GM19238 (cell line): ENCODE results near the gene ZNF518A.
A peak's percentile ranks its signal among the peaks of the same experiment; 100 is the strongest.

ENCODE experiments used
- DNase-seq: peaks from one replicate; pipeline ENCODE4 v3.0.0; 2011; ENCODE audit warnings: low spot score; ENCODE audit not compliant: insufficient read length

ZNF518A gene, protein sequence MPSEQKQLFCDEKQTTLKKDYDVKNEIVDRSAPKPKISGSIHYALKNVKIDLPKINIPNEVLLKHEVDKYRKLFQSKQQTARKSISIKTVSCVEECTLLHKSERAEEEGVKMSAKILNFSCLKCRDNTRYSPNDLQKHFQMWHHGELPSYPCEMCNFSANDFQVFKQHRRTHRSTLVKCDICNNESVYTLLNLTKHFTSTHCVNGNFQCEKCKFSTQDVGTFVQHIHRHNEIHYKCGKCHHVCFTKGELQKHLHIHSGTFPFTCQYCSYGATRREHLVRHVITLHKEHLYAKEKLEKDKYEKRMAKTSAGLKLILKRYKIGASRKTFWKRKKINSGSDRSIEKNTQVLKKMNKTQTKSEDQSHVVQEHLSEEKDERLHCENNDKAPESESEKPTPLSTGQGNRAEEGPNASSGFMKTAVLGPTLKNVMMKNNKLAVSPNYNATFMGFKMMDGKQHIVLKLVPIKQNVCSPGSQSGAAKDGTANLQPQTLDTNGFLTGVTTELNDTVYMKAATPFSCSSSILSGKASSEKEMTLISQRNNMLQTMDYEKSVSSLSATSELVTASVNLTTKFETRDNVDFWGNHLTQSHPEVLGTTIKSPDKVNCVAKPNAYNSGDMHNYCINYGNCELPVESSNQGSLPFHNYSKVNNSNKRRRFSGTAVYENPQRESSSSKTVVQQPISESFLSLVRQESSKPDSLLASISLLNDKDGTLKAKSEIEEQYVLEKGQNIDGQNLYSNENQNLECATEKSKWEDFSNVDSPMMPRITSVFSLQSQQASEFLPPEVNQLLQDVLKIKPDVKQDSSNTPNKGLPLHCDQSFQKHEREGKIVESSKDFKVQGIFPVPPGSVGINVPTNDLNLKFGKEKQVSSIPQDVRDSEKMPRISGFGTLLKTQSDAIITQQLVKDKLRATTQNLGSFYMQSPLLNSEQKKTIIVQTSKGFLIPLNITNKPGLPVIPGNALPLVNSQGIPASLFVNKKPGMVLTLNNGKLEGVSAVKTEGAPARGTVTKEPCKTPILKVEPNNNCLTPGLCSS (N-terminal part only)

DNA sequence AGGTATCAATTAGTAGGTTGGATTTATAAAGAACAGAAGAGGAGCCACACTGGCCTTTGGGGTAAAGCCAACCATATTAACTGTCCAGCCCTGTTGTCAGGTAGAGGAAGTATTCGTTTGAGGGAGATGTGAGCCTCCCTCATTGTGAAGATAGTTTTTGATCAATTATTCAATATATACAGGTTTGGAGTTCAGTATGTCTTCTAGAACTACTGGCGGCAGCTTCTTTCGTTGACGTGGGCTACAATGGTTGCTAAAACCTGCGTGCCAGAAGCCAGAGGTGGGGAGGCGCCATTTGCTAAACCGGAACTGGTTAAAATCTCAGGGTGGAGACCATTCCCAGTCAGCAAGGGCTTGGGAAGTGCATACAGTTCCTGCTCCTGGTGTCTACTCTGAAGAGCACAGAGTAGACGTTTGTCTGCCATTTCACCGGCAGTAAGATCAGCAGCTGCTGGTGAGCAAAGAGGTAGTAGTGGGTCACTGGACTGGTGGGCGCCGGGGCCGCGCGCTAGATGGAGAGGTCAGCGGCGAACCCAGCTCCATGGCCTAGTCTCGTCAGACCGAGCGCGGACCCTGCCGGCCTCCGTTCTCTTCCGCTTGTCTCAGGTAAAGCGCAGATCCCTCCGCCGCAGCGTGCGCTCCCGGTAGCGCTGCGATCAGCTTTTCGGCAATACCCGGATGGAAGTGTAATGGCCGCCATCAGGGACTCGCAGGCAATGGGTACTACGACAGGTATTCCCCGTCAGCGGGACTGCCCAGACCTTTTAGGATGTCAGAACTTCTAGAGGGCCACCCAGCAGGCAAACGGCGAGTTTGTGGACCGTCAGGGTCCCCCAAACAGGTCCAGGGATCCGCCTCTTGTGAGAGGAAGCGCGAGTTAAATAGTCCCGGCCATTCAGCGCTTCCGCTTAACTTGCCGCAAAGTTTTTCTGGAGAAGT, at the start of gene ZNF518A:
TSS of gene ZNF518A (plus strand) at position 911 of the 939 bp plus-strand sequence. CDS start 26,026 bp downstream, outside the sequence.
- peak; percentile 69 for DNase-seq

GRCh38 chr10:96082153-96082552, 47.9 kb upstream of the ZNF518A start:
- no peak for DNase-seq

DNA sequence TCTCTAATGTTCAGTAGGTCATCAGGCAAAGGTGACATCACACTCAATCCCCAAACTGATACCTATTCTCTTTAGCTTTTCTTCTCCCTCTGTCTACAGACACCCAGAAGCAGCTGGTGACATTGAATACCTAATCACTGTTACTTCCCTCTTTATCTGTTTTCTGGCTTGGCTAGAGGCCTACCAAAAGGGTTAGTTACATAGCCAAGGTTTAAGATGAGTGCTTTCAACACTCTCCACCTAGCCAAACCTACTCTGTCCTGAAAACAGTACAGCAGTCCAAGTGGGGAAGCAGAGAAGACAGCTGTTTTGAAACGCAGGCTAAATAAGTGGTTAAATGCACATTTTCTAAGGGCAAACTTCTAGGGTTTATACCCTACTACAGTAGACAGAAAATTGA, 47.3 kb upstream of the ZNF518A start:
- no peak for DNase-seq

- DNase-seq = no peak
Observed at GRCh38 chr10:96089116-96089515, 41.0 kb upstream of the ZNF518A start.

DNA sequence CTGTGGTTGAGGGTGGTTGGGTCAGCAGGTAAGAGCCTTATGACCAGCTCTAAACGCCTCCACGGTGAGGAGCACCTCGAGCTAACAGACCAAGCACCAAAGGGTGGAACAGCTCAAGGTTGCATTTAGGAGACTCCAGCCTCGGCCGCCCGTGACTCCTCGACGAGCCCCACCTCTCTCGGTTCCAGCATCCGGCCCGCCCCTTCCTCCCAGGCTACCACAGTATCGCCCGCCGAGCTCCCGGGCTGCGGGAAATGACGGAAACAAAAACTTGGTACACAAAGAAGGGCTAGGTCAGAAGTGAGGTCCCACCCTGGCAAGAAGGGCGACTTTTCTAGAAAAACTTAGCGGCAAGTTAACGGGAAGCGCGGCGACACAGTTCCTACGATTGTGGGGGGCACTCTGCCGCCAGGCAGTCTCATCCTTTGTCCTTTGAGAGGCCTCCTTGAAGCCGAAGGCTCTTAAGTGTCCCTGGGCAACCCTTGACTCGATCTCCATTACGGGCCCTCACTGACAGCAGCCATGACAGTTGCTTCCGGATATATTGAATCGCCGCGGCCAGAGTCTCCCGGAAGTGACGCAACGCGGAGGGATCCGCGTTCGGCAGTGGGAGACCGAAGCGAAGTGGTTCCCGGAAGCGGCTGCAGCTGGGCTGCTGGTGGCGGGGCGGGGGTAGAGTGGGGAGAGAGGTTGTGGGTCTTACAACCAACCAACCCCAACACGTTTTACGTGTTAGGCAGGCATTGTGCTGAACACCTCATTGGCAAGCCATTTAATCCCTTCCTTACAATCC, 40.2 kb upstream of the ZNF518A start:
- DNase-seq = peak; percentile 74

GRCh38 chr10:96090463-96090800, 39.7 kb upstream of the ZNF518A start:
- DNase-seq = no peak

- DNase-seq = no peak
Observed at GRCh38 chr10:96092999-96093767, 36.9 kb upstream of the ZNF518A start.

DNA sequence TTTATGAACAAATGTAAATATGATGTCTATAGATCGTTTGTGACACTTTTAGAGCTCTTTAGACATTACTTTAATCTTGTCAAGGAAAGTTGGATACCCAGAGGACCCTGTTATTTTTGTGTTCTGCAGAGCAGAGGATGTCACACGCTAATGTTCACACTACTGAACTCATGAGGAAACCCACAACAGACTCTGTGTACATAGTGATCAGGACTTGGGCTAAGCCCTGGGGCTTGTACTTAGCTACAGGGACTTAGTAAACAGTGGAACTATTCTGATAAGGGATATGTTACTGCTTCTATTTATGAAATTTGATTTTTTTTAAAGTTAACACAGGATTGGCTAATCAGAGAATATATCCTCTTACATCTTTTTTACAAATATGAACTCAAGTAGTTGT, 36.1 kb upstream of the ZNF518A start:
- no peak for DNase-seq

DNA sequence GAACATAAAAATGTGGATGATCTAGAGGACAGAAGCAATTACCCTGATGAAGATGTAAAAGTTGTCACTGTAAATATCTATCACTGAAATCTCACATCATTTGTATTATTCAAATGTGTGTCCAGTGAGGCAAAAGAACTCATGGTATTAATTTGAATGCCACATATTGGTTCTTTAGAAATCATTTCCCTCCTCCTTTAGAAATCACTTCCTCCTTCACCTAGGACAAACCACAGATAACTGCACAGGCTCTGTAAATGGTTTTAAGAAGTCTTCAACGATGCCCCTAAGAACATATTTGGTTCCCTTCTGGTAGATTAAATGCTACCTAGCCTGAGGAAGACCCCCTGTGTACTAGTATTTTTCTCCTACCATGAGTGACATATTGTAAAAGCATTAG, 33.1 kb upstream of the ZNF518A start:
- no peak for DNase-seq

DNA sequence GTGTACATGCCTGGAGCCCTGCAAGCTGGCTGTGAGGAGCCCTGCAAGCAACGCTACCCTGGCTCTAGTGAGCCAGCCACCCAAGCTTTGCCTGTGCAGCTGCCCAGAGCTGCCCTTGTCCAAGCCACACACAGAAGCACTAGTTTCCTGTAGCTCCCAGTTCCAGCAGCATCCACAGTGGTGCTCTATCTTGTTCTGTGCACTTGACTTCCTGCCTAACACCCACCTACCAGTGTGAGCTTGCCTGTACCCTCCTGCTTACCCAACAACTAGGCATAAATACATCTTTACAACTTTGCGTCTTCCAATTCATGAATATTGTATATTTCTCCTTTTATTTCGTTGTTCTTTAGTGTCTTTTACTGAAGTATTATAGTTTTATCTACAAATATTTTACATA, 32.2 kb upstream of the ZNF518A start:
- DNase-seq = no peak

DNA sequence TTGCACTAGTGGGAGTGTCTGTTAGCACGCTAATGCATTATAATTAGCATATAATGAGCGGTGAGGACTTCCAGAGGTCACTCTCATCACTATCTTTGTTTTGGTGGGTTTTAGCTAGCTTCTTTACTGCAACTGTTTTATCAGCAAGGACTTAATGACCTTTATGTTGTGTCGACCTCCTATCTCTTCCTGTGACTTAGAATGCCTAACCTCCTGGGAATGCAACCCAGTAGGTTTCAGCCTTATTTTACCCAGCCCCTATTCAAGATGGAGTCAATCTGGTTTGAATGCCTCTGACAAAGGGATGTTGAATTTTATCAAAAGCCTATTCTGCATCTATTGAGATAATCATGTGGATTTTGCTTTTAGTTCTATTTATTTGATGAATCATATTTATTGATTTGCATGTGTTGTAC, 22.5 kb upstream of the ZNF518A start:
- no peak for DNase-seq

DNA sequence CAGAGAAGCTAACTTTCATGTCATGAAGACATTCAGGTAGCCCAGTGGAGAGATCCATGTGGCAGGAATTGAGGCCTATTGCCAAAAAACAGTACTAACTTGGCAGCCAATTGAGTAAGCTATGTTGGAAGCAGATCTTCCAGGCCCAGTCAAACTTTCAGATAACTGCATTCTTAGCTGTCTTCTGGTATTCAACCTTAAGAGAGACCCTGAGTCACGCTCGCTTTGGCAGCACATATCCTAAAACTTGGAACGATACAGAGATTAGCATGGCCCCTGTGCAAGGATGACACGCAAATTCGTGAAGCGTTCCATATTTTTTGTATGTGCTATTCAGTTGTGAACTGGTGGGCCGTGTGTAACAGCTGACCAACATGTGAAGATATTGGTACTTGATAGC, 17.6 kb upstream of the ZNF518A start:
- DNase-seq = no peak

GRCh38 chr10:96118604-96119450, 11.3 kb upstream of the ZNF518A start:
- no peak for DNase-seq

DNA sequence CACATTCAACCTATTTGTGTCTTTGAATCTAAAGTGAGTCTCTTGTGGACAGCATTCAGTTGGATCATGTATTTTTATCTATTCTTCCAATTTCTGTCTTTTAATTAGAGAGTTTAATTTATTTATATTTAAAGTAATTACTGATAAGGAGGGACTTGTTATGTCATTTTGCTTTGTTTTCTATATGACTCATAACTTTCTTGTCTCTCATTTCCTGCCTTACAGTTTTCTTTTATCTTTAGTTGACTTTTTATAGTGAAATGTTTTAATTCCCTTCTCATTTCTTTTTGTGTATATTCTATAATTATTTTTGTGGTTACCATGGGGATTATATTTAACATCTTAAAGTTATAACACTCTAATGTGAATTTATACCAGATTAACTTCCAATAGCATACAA, 7.3 kb upstream of the ZNF518A start:
- no peak for DNase-seq

GRCh38 chr10:96124230-96125141, 5.6 kb upstream of the ZNF518A start:
- DNase-seq = no peak

DNA sequence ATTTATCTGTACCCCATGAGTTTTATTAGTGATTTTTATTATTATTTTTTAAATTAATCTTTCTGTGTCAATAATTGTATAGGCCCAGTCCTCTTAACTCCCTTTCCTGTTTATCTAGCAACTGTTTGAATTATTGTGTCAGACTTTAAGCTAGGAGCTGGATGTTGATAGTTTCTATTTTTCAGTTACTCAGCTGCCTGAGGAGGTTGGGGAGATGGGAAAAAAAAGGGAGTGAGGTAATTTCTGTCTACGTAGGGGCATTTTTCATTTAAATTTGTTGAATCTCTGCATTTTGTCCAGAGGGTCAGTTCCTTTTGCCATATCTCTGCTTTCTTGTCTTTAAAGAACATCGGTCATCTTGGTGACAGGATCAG, 5.0 kb upstream of the ZNF518A start:
- no peak for DNase-seq

DNA sequence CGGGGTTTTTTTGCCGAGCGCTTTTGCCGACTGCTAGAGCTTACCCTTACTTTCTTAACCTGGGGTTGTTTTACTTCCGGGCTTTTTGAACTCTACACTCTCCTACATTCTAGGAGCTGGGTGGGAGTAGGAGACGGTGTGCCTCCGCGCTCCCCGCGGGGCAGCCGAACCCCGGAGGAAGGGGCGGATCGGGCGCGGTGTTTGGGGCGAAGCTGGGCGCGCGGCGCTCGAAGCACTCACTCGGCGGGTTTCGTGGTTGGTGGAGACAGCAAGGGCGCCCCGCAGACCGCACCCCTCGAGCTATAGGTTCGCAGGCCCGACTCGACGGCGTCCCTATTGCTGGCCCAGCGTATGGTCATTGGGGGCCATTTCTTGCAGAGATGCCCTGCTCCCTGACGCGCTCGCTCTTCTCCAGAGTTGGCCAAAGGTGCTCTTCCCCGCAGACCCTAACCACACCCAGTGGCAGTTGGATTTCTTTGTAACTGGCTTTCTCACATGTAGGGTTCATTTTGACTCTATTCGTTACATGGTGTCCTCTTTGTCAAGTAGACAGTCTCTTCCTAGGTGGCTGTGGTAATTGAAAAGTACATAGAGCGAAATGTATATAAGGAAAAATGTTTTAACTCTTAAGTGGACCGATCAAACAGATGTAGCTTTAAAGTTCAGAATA, 364 bp downstream of the ZNF518A start:
- DNase-seq = peak; percentile 65
